CD14-positive monocyte (primary cell): ENCODE results near the gene ANO6. TPM values are rescaled to one million over a fixed set of nuclear protein-coding genes. Genes with fewer than 3 reads are reported as not detected.

Experiments
- DNase-seq, 3 donors: peaks; one replicate each; pipeline ENCODE4 v3.0.0-alpha.2; 2011 to 2022
- H2AFZ ChIP-seq: 2 replicates; pipeline ENCODE4 v1.6.0; 2012; ENCODE audit warnings: mild to moderate bottlenecking, low read depth, low read length, inconsistent platforms; ENCODE audit not compliant: insufficient read depth, poor library complexity, severe bottlenecking
- H3K27ac ChIP-seq, 2 donors: 1 replicate in 1 of 2; 2 replicates in 1 of 2; pipeline ENCODE4 v1.5.1; 2012 to 2013; ENCODE audit warnings: low read length in 2 of 2, control low read depth in 1 of 2, inconsistent platforms in 1 of 2, low read depth in 1 of 2, mild to moderate bottlenecking in 1 of 2
- H3K27me3 ChIP-seq, 2 donors: one replicate each; pipeline versions ENCODE4 v1.6.0 to v1.6.1; 2011 to 2013; ENCODE audit warnings: low read length in 2 of 2; ENCODE audit not compliant: control insufficient read depth in 2 of 2, insufficient read depth in 2 of 2
- H3K36me3 ChIP-seq, 2 donors: replicated peaks in 1 of 2; 1 replicate in 1 of 2; 2 replicates in 1 of 2; pipeline versions ENCODE4 v1.5.1 to v1.6.1; 2012 to 2013; ENCODE audit warnings: low read length in 2 of 2, control low read depth in 1 of 2, inconsistent platforms in 1 of 2, mild to moderate bottlenecking in 1 of 2; ENCODE audit not compliant: insufficient read depth in 2 of 2, control insufficient read depth in 1 of 2
- H3K4me1 ChIP-seq, 2 donors: 1 replicate in 1 of 2; 2 replicates in 1 of 2; pipeline versions ENCODE4 v1.5.1 to v1.6.1; 2012 to 2013; ENCODE audit warnings: low read length in 2 of 2, control low read depth in 1 of 2, inconsistent platforms in 1 of 2, mild to moderate bottlenecking in 1 of 2, moderate library complexity in 1 of 2; ENCODE audit not compliant: insufficient read depth in 2 of 2, control insufficient read depth in 1 of 2
- H3K4me2 ChIP-seq: replicated peaks from 2 replicates; pipeline ENCODE3; 2012; ENCODE audit warnings: low read length, moderate library complexity, mild to moderate bottlenecking; ENCODE audit not compliant: poor library complexity, severe bottlenecking; ENCODE audit errors: extremely low read depth
- H3K4me3 ChIP-seq, 3 experiments: fragments of 200-600 bp in 1 of 3; sonication (generic) in 1 of 3; replicated peaks in 1 of 3; 1 replicate in 2 of 3; 2 replicates in 1 of 3; pipeline ENCODE4 v1.5.1; 2011 to 2013; ENCODE audit warnings: low read length in 3 of 3, mild to moderate bottlenecking in 3 of 3, control low read depth in 2 of 3, low read depth in 2 of 3, inconsistent platforms in 1 of 3, moderate library complexity in 1 of 3
- H3K79me2 ChIP-seq: 2 replicates; pipeline ENCODE4 v1.6.0; 2012; ENCODE audit warnings: mild to moderate bottlenecking, control low read depth, inconsistent platforms, low read length, moderate library complexity; ENCODE audit not compliant: insufficient read depth
- H3K9ac ChIP-seq: 2 replicates; pipeline ENCODE4 v1.6.0; 2017; ENCODE audit warnings: low read length, mild to moderate bottlenecking; ENCODE audit not compliant: insufficient read depth, poor library complexity, severe bottlenecking
- H3K9me3 ChIP-seq, 2 donors: replicated peaks in 1 of 2; 1 replicate in 1 of 2; 2 replicates in 1 of 2; pipeline versions ENCODE4 v1.5.1 to v1.6.1; 2012 to 2013; ENCODE audit warnings: low read length in 2 of 2, control low read depth in 1 of 2; ENCODE audit not compliant: control insufficient read depth in 1 of 2, insufficient read depth in 1 of 2
- H4K20me1 ChIP-seq: 2 replicates; pipeline ENCODE4 v1.6.0; 2012; ENCODE audit warnings: mild to moderate bottlenecking, low read length, control low read depth, moderate library complexity; ENCODE audit not compliant: insufficient read depth
- H3K27ac Mint-ChIP-seq, 7 donors: one replicate each; pipeline ENCODE4 v1.8.0; 2020; ENCODE audit warnings: mild to moderate bottlenecking in 7 of 7, mixed read lengths in 7 of 7, moderate library complexity in 6 of 7, inconsistent platforms in 2 of 7
- H3K27me3 Mint-ChIP-seq, 3 donors: one replicate each; pipeline ENCODE4 v1.8.0; 2021 to 2022; ENCODE audit warnings: low read depth in 3 of 3, mild to moderate bottlenecking in 3 of 3, mixed read lengths in 3 of 3, moderate library complexity in 3 of 3, inconsistent platforms in 1 of 3
- H3K36me3 Mint-ChIP-seq, 2 donors: one replicate each; pipeline ENCODE4 v1.8.0; 2020; ENCODE audit warnings: mixed read lengths in 2 of 2, inconsistent platforms in 1 of 2, mild to moderate bottlenecking in 1 of 2
- H3K4me1 Mint-ChIP-seq: one replicate; pipeline ENCODE4 v1.8.0; 2020; ENCODE audit warnings: mild to moderate bottlenecking, mixed read lengths
- H3K4me3 Mint-ChIP-seq, 2 donors: one replicate each; pipeline ENCODE4 v1.8.0; 2020; ENCODE audit warnings: mild to moderate bottlenecking in 2 of 2, mixed read lengths in 2 of 2, moderate library complexity in 1 of 2
- H3K9me3 Mint-ChIP-seq, 7 donors: one replicate each; pipeline ENCODE4 v1.8.0; 2020 to 2022; ENCODE audit warnings: mixed read lengths in 7 of 7, mild to moderate bottlenecking in 6 of 7, moderate library complexity in 6 of 7, inconsistent platforms in 2 of 7
- WGBS: methylation state at CpG from one replicate; pipeline ENCODE4 v1.1.5; 2013; ENCODE audit warnings: missing lambda C conversion rate; ENCODE audit not compliant: insufficient coverage; 5-methylcytosine and 5-hydroxymethylcytosine counted together
- intact Hi-C, 2 donors: fragments of 100-400 bp; cut with micrococcal nuclease; formaldehyde crosslinking; loops; one replicate each; pipeline versions ENCODE4 v1.15.0 to v1.15.1; 2023
- polyA plus RNA-seq, 3 donors: library from polyadenylated mRNA; depleted of rRNA in 1 of 3; unstranded in 2 of 3; stranded (reverse) in 1 of 3; fragments of 300-500 nt in 2 of 3; fragments of >200 nt in 1 of 3; fragmentation: Illumina TruSeq in 2 of 3; gene quantifications; 1 replicate in 2 of 3; 2 replicates in 1 of 3; pipeline ENCODE4 v1.2.3, GENCODE V29; 2012 to 2021
- TF ChIP-seq, protein P1 (sequence below): fragments of 200-600 bp; IDR thresholded peaks from one replicate; pipeline ENCODE4 v1.8.0; 2022; ENCODE audit warnings: antibody characterized with exemption, mild to moderate bottlenecking

ANO6 gene
- polyA plus RNA-seq, 3 donors: 20.2 to 48.7 (median 34.1) TPM

DNA sequence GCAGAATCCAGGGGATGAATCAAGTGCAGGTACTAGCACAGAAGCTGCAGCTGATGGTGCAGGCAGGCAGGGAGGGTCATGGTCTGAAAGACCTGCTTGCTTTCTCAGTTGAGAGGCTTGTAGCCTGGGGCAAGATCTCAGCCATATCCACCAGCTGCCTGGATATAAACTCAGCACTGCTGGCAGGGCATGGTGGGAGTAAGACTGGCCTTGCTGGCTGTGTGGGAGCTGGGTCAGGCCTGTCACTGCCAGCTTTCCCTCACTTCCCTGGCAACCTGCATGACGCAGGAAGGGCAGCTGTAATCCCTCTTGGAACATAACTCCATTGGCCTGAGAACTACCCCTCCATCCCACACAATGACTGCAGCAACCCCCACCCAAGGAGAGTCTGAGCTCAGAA lies 230.1 kb downstream of the ANO6 start:
- peaks cover 14 to 42% (median 31%) of the 10 kb centered on the region in 7 donors for H3K9me3 Mint-ChIP-seq

DNA sequence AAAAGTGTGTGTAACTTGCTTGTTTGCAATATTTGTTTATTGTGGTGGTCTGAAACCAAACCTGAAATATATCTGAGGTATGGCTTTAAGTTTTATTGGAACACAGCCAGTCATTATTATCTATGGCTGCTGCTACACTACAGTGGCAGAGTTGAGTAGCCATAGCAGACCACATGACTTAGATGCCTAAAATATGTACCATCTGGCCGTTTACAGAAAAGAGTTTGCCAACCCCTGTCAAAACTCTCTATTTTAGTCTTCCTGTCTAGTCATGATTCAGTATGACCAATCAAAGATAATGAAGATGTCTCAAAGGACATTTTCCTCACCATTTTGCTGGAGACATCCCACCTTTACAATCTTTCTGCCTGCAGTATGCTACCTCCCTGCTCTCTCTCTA lies 242.3 kb downstream of the ANO6 start:
- no peaks in the 10 kb centered on the region for H3K79me2 ChIP-seq
- H3K9ac ChIP-seq: no peak overlapping the region
- TF ChIP-seq, protein P1, sequence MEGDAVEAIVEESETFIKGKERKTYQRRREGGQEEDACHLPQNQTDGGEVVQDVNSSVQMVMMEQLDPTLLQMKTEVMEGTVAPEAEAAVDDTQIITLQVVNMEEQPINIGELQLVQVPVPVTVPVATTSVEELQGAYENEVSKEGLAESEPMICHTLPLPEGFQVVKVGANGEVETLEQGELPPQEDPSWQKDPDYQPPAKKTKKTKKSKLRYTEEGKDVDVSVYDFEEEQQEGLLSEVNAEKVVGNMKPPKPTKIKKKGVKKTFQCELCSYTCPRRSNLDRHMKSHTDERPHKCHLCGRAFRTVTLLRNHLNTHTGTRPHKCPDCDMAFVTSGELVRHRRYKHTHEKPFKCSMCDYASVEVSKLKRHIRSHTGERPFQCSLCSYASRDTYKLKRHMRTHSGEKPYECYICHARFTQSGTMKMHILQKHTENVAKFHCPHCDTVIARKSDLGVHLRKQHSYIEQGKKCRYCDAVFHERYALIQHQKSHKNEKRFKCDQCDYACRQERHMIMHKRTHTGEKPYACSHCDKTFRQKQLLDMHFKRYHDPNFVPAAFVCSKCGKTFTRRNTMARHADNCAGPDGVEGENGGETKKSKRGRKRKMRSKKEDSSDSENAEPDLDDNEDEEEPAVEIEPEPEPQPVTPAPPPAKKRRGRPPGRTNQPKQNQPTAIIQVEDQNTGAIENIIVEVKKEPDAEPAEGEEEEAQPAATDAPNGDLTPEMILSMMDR: no peak
- H3K27ac ChIP-seq: no peak overlapping the region
- no peak overlapping the region for H3K4me3 ChIP-seq
- no peaks in the 10 kb centered on the region for H3K36me3 ChIP-seq
- Mint-ChIP-seq H3K4me1 (no peaks in the 10 kb centered on the region), H3K4me3 (no peak overlapping the region), H3K27me3 (peaks cover 0 to 2% (median 0%) of the 10 kb centered on the region in 3 donors), H3K27ac (no peak overlapping the region), H3K9me3 (peaks cover 0 to 5% (median 1%) of the 10 kb centered on the region in 7 donors), H3K36me3 (no peaks in the 10 kb centered on the region)
- H4K20me1 ChIP-seq: no peaks in the 10 kb centered on the region
- H3K27me3 ChIP-seq: no peaks in the 10 kb centered on the region
- no peak overlapping the region for H2AFZ ChIP-seq
- H3K9me3 ChIP-seq: no peaks in the 10 kb centered on the region
- no CpG with 5 or more reads among the region's 1 CpG for WGBS
- intact Hi-C loops: no loop called here
- H3K4me2 ChIP-seq: no peak overlapping the region
- H3K4me1 ChIP-seq: no peaks in the 10 kb centered on the region
- no peak for DNase-seq

More for the DNA sequence above, 230.1 kb downstream of the ANO6 start:
- no peaks in the 10 kb centered on the region for H4K20me1 ChIP-seq
- H3K4me3 ChIP-seq: no peak overlapping the region
- no peak overlapping the region for H3K4me2 ChIP-seq
- no peaks in the 10 kb centered on the region for H3K4me1 Mint-ChIP-seq
- H2AFZ ChIP-seq: no peak overlapping the region
- intact Hi-C loops: no loop called here
- H3K4me3 Mint-ChIP-seq: no peak overlapping the region
- no peak overlapping the region for H3K27ac ChIP-seq
- peaks cover 15% of the 10 kb centered on the region in 2 donors for H3K9me3 ChIP-seq
- peaks cover 0 to 3% of the 10 kb centered on the region in 2 donors for H3K36me3 Mint-ChIP-seq
- H3K27me3 Mint-ChIP-seq: peaks cover 0 to 1% (median 0%) of the 10 kb centered on the region in 3 donors
- no peak overlapping the region for H3K9ac ChIP-seq
- WGBS: 80% methylated on average over 1 of the region's 1 CpG
- DNase-seq: no peak
- H3K79me2 ChIP-seq: no peaks in the 10 kb centered on the region
- no peak overlapping the region for H3K27ac Mint-ChIP-seq
- H3K4me1 ChIP-seq: no peaks in the 10 kb centered on the region
- no peaks in the 10 kb centered on the region for H3K27me3 ChIP-seq
- no peaks in the 10 kb centered on the region for H3K36me3 ChIP-seq
- TF ChIP-seq, protein P1: no peak
